Measurements from ENCODE around the gene BBS5.
A peak's percentile ranks its signal among the peaks of the same experiment; 100 is the strongest.
"Not testable (repeated sequence)": the region's sequence is repeated elsewhere in the genome, so short reads cannot be mapped to it uniquely, and the experiment has no call there.

Gene BBS5

GRCh38 chr2:169479257-169480078 lies at the start of gene BBS5:
Gene BBS5, plus strand, starts transcription at chr2:169479494. Its CDS starts 60 bp downstream, at chr2:169479554.
- no peaks in the 10 kb centered on the region for H3K27me3 ChIP-seq (ENCODE audit: insufficient read depth, low read depth, severe bottlenecking)
- H3K36me3 ChIP-seq = peaks cover 29% of the 10 kb centered on the region
- peak; percentile 55 for TF ChIP-seq CTCF (IDR thresholded peaks at IDR 0.05; ENCODE audit: low read depth, low read length)
- DNase-seq = peak; percentile 92
- H3K4me3 ChIP-seq (ENCODE audit: low read depth, low read length) = peak within 1 kb of the TSS; percentile 87
- peak within 1 kb of the TSS; percentile 63 for H3K27ac ChIP-seq
- no peaks in the 10 kb centered on the region for H3K9me3 ChIP-seq (ENCODE audit: severe bottlenecking)

- not testable (repeated sequence) for H3K27ac ChIP-seq; DNase-seq; H3K4me3 ChIP-seq (ENCODE audit: low read depth, low read length); H3K27me3 ChIP-seq (ENCODE audit: insufficient read depth, low read depth, severe bottlenecking); H3K36me3 ChIP-seq; H3K9me3 ChIP-seq (ENCODE audit: severe bottlenecking)
Observed at GRCh38 chr2:169431772-169432171, 47.5 kb upstream of the BBS5 start.

- not testable (repeated sequence) for H3K27me3 ChIP-seq (ENCODE audit: insufficient read depth, low read depth, severe bottlenecking)
Observed at GRCh38 chr2:169434236-169434635, 45.1 kb upstream of the BBS5 start.

GRCh38 chr2:169438466-169439072 lies 40.7 kb upstream of the BBS5 start:
- no peak overlapping the region for H3K4me3 ChIP-seq (ENCODE audit: low read depth, low read length)
- TF ChIP-seq CTCF (IDR thresholded peaks at IDR 0.05; ENCODE audit: low read depth, low read length) = no peak
- no peaks in the 10 kb centered on the region for H3K27me3 ChIP-seq (ENCODE audit: insufficient read depth, low read depth, severe bottlenecking)
- no peak for DNase-seq
- H3K36me3 ChIP-seq = no peaks in the 10 kb centered on the region
- H3K27ac ChIP-seq = no peak overlapping the region
- H3K9me3 ChIP-seq (ENCODE audit: severe bottlenecking) = no peaks in the 10 kb centered on the region

More at GRCh38 chr2:169434236-169434635, 45.1 kb upstream of the BBS5 start:
- not testable (repeated sequence) for DNase-seq; H3K9me3 ChIP-seq (ENCODE audit: severe bottlenecking); H3K4me3 ChIP-seq (ENCODE audit: low read depth, low read length); H3K36me3 ChIP-seq; H3K27ac ChIP-seq

GRCh38 chr2:169439900-169440299 lies 39.4 kb upstream of the BBS5 start:
- H3K9me3 ChIP-seq (ENCODE audit: severe bottlenecking) = no peaks in the 10 kb centered on the region
- no peak for TF ChIP-seq CTCF (IDR thresholded peaks at IDR 0.05; ENCODE audit: low read depth, low read length)
- H3K4me3 ChIP-seq (ENCODE audit: low read depth, low read length) = no peak overlapping the region
- no peak overlapping the region for H3K27ac ChIP-seq
- H3K36me3 ChIP-seq = no peaks in the 10 kb centered on the region
- H3K27me3 ChIP-seq (ENCODE audit: insufficient read depth, low read depth, severe bottlenecking) = no peaks in the 10 kb centered on the region
- DNase-seq = no peak

- Histone ChIP-seq H3K36me3 (no peaks in the 10 kb centered on the region), H3K27ac (no peak overlapping the region), H3K9me3 (ENCODE audit: severe bottlenecking) (no peaks in the 10 kb centered on the region), H3K4me3 (ENCODE audit: low read depth, low read length) (no peak overlapping the region), H3K27me3 (ENCODE audit: insufficient read depth, low read depth, severe bottlenecking) (no peaks in the 10 kb centered on the region)
- TF ChIP-seq CTCF (IDR thresholded peaks at IDR 0.05; ENCODE audit: low read depth, low read length) = no peak
- no peak for DNase-seq
Observed at GRCh38 chr2:169446452-169446851, 32.8 kb upstream of the BBS5 start.
